ENCODE data around the gene FERMT3. TPM values are rescaled to one million over a fixed set of nuclear protein-coding genes. Genes with fewer than 3 reads are reported as not detected.
A peak's percentile ranks its signal among the peaks of the same experiment; 100 is the strongest.

FERMT3 gene
- total RNA-seq, 1 donor from 2014 or later = 8.4 TPM

GRCh38 chr11:64183890-64184289 is 22.6 kb upstream of the FERMT3 start:
- Mint-ChIP-seq H3K4me1 (peaks cover 30% of the 10 kb centered on the region), H3K27ac (peak overlapping the region; percentile 59), H3K27me3 (ENCODE audit: low read depth) (no peaks in the 10 kb centered on the region), H3K36me3 (no peaks in the 10 kb centered on the region), H3K9me3 (no peaks in the 10 kb centered on the region), H3K4me3 (peak overlapping the region; percentile 50)
- no peak for DNase-seq (ENCODE audit: low spot score in 2 of 2, unreplicated experiment in 2 of 2)
- TF ChIP-seq CTCF (IDR thresholded peaks at IDR 0.05; ENCODE audit: unreplicated experiment) = no peak

- Mint-ChIP-seq H3K9me3 (no peaks in the 10 kb centered on the region), H3K36me3 (peaks cover 3% of the 10 kb centered on the region), H3K4me3 (peak overlapping the region; percentile 96), H3K27me3 (ENCODE audit: low read depth) (no peaks in the 10 kb centered on the region), H3K4me1 (peaks cover 30% of the 10 kb centered on the region), H3K27ac (peak overlapping the region; percentile 99)
- TF ChIP-seq CTCF (IDR thresholded peaks at IDR 0.05; ENCODE audit: unreplicated experiment) = no peak
- peak in 1 of 2 experiments; percentile 53 for DNase-seq (ENCODE audit: low spot score in 2 of 2, unreplicated experiment in 2 of 2)
These were observed 21.3 kb upstream of the FERMT3 start for GRCh38 chr11:64185175-64185692.

- Mint-ChIP-seq H3K4me3 (peak within 1 kb of the TSS; percentile 96), H3K27ac (peak within 1 kb of the TSS; percentile 99), H3K9me3 (no peaks in the 10 kb centered on the region), H3K4me1 (peaks cover 25% of the 10 kb centered on the region), H3K36me3 (peaks cover 3% of the 10 kb centered on the region), H3K27me3 (ENCODE audit: low read depth) (no peaks in the 10 kb centered on the region)
- no peak for TF ChIP-seq CTCF (IDR thresholded peaks at IDR 0.05; ENCODE audit: unreplicated experiment)
- DNase-seq (ENCODE audit: low spot score in 2 of 2, unreplicated experiment in 2 of 2) = peak; percentile 98 to 99
These were observed 20.6 kb upstream of the FERMT3 start, which contains the start of gene STIP1 for GRCh38 chr11:64185693-64186491. STIP1 (plus strand) TSS chr11:64186171; CDS start chr11:64186262, 91 bp downstream.

GRCh38 chr11:64186492-64187165 is 19.9 kb upstream of the FERMT3 start:
- Mint-ChIP-seq H3K36me3 (peaks cover 3% of the 10 kb centered on the region), H3K4me1 (peaks cover 17% of the 10 kb centered on the region)

GRCh38 chr11:64192434-64192833 is 14.1 kb upstream of the FERMT3 start:
- Mint-ChIP-seq H3K4me1 (no peaks in the 10 kb centered on the region), H3K36me3 (peaks cover 26% of the 10 kb centered on the region), H3K9me3 (no peaks in the 10 kb centered on the region), H3K27ac (no peak overlapping the region), H3K27me3 (ENCODE audit: low read depth) (no peaks in the 10 kb centered on the region), H3K4me3 (no peak overlapping the region)
- no peak for TF ChIP-seq CTCF (IDR thresholded peaks at IDR 0.05; ENCODE audit: unreplicated experiment)
- no peak for DNase-seq (ENCODE audit: low spot score in 2 of 2, unreplicated experiment in 2 of 2)

More at GRCh38 chr11:64186492-64187165, 19.9 kb upstream of the FERMT3 start:
- no peak for TF ChIP-seq CTCF (IDR thresholded peaks at IDR 0.05; ENCODE audit: unreplicated experiment)
- Mint-ChIP-seq H3K9me3 (no peaks in the 10 kb centered on the region), H3K27ac (no peak overlapping the region), H3K4me3 (no peak overlapping the region), H3K27me3 (ENCODE audit: low read depth) (no peaks in the 10 kb centered on the region)
- no peak for DNase-seq (ENCODE audit: low spot score in 2 of 2, unreplicated experiment in 2 of 2)
